T-helper 1 cell (primary cell): ENCODE measurements around the gene ROR2.
A peak's percentile ranks its signal among the peaks of the same experiment; 100 is the strongest.
"Not testable (repeated sequence)": the region's sequence is repeated elsewhere in the genome, so short reads cannot be mapped to it uniquely, and the experiment has no call there.

Experiments used
- DNase-seq, 5 donors: peaks; one replicate each; pipeline ENCODE4 v3.0.0-alpha.2; 2012 to 2020

ROR2 gene

DNA sequence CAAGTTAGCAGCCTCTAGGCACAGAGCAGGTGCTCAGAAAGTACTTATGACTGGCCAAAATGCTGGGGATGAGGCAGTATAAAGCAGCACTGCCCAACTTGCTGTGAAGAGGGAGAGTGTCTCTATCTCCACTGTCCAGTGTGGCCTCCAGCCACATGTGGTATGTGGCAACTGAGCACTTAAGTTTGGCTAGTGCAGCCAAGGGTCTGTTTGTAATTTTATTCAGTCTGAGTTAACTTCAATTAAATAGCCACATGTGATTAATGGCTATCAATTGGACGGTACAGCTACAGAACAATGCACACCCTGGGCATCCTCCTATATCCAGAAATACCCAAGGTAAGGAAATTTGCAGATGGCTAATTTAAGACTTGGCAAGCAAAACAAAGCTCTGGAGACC is 26.9 kb downstream of the ROR2 start:
- no peak for DNase-seq

- no peak for DNase-seq
These were observed 28.7 kb downstream of the ROR2 start for GRCh38 chr9:91921371-91921770.

- no peak for DNase-seq
These were observed 29.2 kb downstream of the ROR2 start for GRCh38 chr9:91920630-91921350.

GRCh38 chr9:91919621-91920020 is 30.4 kb downstream of the ROR2 start:
- DNase-seq: no peak

- no peak for DNase-seq
These were observed 32.6 kb downstream of the ROR2 start for GRCh38 chr9:91917436-91917835.

GRCh38 chr9:91915524-91916263 is 34.3 kb downstream of the ROR2 start:
- no peak for DNase-seq

DNA sequence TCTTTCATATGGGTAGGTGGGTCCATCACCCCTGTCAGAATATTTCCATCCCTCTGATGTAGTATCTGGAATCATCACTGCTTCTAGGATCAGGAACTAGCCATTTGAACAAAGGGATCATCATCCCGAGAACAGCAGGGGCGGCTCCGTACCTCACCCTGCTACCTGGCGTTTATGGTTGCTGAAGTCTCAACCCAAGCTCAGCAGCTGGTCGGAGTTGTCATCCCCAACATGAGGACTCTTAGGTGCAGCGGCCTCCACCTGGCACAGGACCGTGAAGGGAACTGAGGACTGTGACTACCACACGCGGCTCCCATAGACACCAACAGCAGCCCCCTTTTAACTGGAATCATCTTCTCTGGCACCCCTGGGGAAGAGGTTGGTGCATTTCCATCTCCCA is 35.1 kb downstream of the ROR2 start:
- no peak for DNase-seq

GRCh38 chr9:91914404-91914803 is 35.6 kb downstream of the ROR2 start:
- no peak for DNase-seq

- DNase-seq: no peak
These were observed 36.0 kb downstream of the ROR2 start for GRCh38 chr9:91913986-91914385.

GRCh38 chr9:91913096-91913495 is 36.9 kb downstream of the ROR2 start:
- DNase-seq: no peak

GRCh38 chr9:91911657-91912056 is 38.4 kb downstream of the ROR2 start:
- DNase-seq: no peak

GRCh38 chr9:91909256-91909655 is 40.8 kb downstream of the ROR2 start:
- not testable (repeated sequence) for DNase-seq

DNA sequence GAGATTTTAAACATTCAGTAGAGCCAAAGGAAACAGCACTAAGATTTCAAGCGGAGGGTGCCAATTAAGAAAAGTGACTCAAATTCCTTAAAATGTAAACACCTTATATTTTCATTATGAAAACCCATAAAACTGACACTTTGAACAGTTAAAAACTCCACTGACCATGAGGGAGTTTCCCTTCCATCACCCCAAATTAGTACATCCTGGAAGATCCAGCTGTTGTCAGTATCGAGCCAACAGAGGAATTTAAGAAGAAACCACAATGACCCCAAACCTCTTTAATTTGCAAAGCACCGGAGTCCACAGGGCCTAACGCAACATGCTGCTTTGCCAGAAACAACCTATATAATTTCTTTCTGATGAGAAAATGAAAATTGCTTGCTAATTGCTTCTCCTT is 41.3 kb downstream of the ROR2 start:
- DNase-seq: no peak

- DNase-seq: no peak
These were observed 41.8 kb downstream of the ROR2 start for GRCh38 chr9:91908293-91908623.

DNA sequence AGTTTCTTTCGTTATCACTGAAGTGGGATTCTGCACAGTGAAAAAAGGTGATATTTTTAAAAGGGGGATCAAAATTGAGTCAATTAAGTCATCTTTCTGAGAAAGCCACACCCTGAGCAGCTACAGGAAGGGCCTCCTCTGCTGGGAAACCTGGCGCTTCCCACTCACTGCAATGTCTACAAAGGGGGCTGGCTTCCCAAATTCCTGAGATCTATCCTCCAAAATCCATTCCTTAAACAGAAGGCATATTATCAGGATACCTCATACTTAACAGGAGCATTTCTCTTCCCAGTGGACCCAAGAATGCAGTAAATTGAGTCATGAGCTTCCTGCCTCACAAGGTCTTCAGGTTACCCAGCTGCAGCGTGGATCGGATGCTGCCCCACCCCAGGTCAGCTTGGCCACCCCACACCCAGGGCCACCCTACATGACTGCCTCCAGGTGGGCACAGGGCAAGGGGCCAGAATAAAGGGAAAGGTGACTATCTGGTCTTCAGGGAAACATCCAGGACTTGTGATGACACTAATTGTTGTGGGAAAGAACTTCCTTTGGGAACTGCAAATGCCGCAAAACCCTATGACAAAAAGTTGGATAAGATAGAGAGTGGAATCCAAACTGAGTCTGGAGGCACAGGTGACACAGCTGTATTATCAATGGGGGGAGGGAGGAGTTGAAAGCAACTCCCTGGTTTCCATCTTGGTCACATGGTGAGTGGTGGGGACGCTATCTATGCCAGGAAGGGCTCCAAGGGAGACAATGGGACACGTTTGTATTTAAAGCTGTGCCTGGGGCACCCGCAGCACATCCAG is 42.3 kb downstream of the ROR2 start:
- DNase-seq: no peak

DNA sequence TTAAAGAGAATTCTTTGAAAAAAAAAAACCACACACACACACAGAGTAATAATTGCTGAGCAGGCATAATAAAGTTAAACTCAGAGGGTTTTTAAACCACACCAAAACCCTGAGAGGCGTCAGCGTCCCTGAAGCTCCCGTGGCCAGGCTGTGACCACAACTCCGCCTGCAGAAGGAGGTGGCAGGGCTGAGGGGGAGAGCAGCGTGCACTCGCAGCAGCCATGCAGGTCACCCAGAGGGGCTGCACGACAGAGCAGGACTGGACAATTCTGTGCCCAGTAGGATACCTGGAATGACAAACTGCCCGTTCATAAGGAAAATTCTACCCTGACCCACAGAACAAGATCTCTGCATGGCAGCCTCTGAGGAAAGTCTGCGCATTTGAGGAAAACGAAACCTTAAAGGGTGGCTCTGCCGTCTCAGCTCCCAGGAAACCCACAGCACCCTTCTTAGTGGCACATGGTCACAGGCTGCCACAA is 44.0 kb downstream of the ROR2 start:
- DNase-seq: peak in 4 of 5 donors; percentile 15 to 76 (median 22)

DNA sequence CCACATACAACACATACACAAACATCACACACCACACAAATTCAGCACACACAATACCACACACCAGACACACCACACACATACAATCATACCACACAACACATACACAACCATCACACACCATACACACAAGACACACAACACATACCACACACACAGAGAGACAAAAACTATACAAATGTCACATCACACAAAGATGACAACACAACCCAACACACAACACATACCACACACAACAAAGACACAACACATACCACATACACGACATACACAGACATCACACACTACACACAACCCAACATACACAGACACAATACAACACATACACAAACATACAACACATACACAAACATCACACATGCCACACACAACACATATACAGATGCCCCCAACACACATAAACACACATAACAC is 44.8 kb downstream of the ROR2 start:
- no peak for DNase-seq

DNA sequence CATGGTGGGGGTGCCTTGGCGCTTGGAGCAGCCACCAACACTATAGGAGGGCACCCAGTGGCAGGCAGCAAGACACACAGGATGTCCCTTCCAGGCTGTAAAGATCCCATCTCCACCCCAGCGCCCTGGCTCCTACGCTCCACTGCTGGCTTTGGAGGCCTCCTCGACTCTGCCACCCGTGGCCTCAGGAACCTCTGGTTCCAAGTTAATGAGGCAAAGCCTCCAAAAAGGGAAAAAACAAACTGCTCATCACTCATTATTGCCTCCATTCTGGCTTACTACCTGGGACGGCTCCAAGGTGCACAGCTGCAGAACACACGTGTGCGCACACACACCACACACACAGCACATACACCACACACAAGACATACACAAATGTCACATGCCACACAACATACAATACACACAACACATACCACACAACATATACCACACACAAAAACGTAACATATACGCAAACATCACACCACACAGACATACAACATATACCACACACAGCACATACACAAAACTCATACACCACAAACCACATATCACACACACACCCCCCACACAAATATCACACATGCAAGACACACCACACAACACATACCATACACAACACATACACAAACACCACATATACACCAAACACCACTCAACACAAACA is 45.3 kb downstream of the ROR2 start:
- no peak for DNase-seq

DNA sequence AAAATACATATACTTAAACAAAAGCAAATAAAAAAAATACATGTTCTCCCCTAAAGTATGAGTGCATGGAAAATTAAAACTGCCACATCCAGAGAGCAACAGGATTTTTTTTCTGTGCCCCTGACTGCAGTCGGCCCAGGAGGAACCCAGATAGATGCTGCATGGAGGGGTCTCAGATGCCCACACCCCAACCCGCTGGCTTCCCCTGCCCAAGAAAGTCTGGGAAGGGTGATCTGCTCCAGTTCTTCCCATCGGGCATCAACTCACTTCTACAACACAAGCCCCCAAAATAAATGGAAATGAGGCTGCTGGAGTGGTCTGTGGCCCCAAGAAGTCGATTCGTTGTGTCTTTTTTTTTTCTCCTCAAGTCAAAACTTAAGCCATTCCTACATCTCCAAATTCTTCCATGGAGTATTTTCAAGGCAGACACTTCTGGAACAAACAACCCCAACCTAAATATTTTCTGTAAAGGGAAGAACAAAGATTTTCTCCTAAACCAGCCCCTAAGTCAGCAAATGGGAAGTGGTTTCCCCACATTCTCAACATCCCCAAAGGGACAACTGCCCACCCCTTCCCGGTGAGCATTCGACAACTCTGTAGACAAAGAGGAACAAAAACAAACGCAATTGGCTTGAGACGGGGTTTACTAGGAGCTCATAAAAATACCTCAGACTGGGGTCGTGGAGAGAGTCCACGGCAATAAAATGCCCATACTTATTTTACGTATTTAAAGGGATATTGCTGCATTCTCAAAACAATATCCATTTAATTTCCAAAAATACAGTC is 46.7 kb downstream of the ROR2 start:
- DNase-seq: no peak

GRCh38 chr9:91902475-91903125 is 47.4 kb downstream of the ROR2 start:
- no peak for DNase-seq

DNA sequence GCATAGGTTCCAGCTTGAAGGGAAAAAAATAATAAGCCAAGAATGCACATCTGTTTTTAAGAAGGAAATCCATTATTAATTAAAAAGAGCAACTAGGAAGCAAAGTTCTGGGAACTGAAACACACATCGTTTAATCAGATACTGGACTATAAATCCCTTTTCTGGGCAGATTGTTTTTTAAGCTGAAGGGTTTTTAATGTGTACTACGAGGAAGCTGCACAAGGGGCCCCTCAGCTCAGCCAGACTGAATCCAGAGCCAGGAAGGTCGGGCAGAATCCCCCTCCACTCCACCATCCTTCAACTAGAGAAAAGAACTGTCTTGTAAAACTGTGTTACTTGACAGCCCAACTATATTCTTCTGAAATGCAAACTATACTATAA is 49.2 kb downstream of the ROR2 start:
- DNase-seq: no peak
